HepG2 (cell line): ENCODE results near the gene ZBED3. TPM values are rescaled to one million over a fixed set of nuclear protein-coding genes. Genes with fewer than 3 reads are reported as not detected.

ENCODE experiments used
- BHLHE40 ChIP-seq: IDR thresholded peaks from 2 replicates; pipeline ENCODE4 v1.6.1; 2011; ENCODE audit warnings: low read length, improper control_type of control experiment
- CHD2 ChIP-seq: IDR thresholded peaks from 2 replicates; pipeline ENCODE4 v1.6.1; 2011; ENCODE audit warnings: low read depth, low read length, improper control_type of control experiment
- CREBL2 ChIP-seq: sonication (generic); formaldehyde crosslinking; IDR thresholded peaks from 2 replicates; pipeline ENCODE4 v1.8.1; 2023; ENCODE audit warnings: missing genetic modification reagents, mild to moderate bottlenecking, borderline replicate concordance
- DNMT3B ChIP-seq: conservative IDR thresholded peaks from 2 replicates; pipeline ENCODE4 v1.6.1; 2016; ENCODE audit warnings: missing biosample characterization, control low read depth
- FIP1L1 ChIP-seq: fragments of 200-400 bp; formaldehyde crosslinking; IDR thresholded peaks from 2 replicates; pipeline ENCODE4 v1.6.1; 2018; ENCODE audit warnings: low read depth, mild to moderate bottlenecking, low read length, moderate library complexity, borderline replicate concordance; ENCODE audit not compliant: insufficient read depth
- GATAD2A ChIP-seq: IDR thresholded peaks from 2 replicates; pipeline ENCODE4 v1.6.1; 2016
- GLI4 ChIP-seq: sonication (generic); formaldehyde crosslinking; IDR thresholded peaks from 2 replicates; pipeline ENCODE4 v1.5.1; 2020; ENCODE audit warnings: missing genetic modification reagents, mild to moderate bottlenecking, moderate library complexity, borderline replicate concordance
- HMGXB3 ChIP-seq: sonication (generic); formaldehyde crosslinking; IDR thresholded peaks from 2 replicates; pipeline ENCODE4 v1.4.0; 2020; ENCODE audit warnings: missing genetic modification reagents, borderline replicate concordance
- IRF9 ChIP-seq: sonication (generic); formaldehyde crosslinking; IDR thresholded peaks from 2 replicates; pipeline ENCODE4 v1.8.0; 2022; ENCODE audit warnings: missing genetic modification reagents, mild to moderate bottlenecking, borderline replicate concordance
- KDM1A ChIP-seq: IDR thresholded peaks from 2 replicates; pipeline ENCODE4 v1.6.1; 2016; ENCODE audit warnings: missing compliant biosample characterization
- MIER3 ChIP-seq: IDR thresholded peaks from 2 replicates; pipeline ENCODE4 v1.6.1; 2016; ENCODE audit warnings: missing compliant biosample characterization, borderline replicate concordance
- MTF1 ChIP-seq: sonication (generic); formaldehyde crosslinking; IDR thresholded peaks from 2 replicates; pipeline ENCODE4 v1.5.0; 2020; ENCODE audit warnings: missing genetic modification reagents
- SCMH1 ChIP-seq: sonication (generic); formaldehyde crosslinking; IDR thresholded peaks from 2 replicates; pipeline ENCODE4 v1.9.0; 2021; ENCODE audit warnings: missing genetic modification reagents, mild to moderate bottlenecking, borderline replicate concordance
- ZNF609 ChIP-seq: sonication (generic); formaldehyde crosslinking; IDR thresholded peaks from 2 replicates; pipeline ENCODE4 v1.4.0; 2020; ENCODE audit warnings: mild to moderate bottlenecking, missing genetic modification reagents, borderline replicate concordance
- ZNF614 ChIP-seq: IDR thresholded peaks from 2 replicates; pipeline ENCODE4 v1.6.1; 2018; ENCODE audit warnings: missing biosample characterization, missing genetic modification reagents, inconsistent platforms, borderline replicate concordance
- ZNF747 ChIP-seq: sonication (generic); formaldehyde crosslinking; IDR thresholded peaks from 2 replicates; pipeline ENCODE4 v1.8.1; 2023; ENCODE audit warnings: missing genetic modification reagents, mild to moderate bottlenecking, borderline replicate concordance
- ZNF883 ChIP-seq: sonication (generic); formaldehyde crosslinking; IDR thresholded peaks from 2 replicates; pipeline ENCODE4 v1.5.1; 2020; ENCODE audit warnings: mild to moderate bottlenecking, missing genetic modification reagents; ENCODE audit errors: not compliant biosample characterization
- polyA plus RNA-seq, 8 experiments: library from polyadenylated mRNA; depleted of rRNA in 3 of 8; stranded (reverse) in 7 of 8; unstranded in 1 of 8; fragments of >200 nt; fragmentation: Illumina TruSeq in 4 of 8; extraction: Trizol in 4 of 8; gene quantifications; 2 replicates each; pipeline versions ENCODE4 v1.2.1 to v1.2.3, GENCODE V29; 2011 to 2016; ENCODE audit warnings: low read depth in 4 of 8, missing spikeins in 1 of 8, mixed read lengths in 1 of 8; ENCODE audit not compliant: insufficient read depth in 1 of 8
- total RNA-seq, 5 experiments: library from RNA; depleted of rRNA; stranded (reverse); fragments of >200 nt; fragmentation: Illumina TruSeq; extraction: Trizol; gene quantifications; 2 replicates each; pipeline ENCODE4 v1.2.3, GENCODE V29; 2016; ENCODE audit warnings: low read depth in 1 of 5

The ZBED3 gene
- total and polyA plus RNA-seq, 2 of the 13 experiments (the other 11 are each of a cell fraction or from before 2014, with no cell fraction given): 2.3 to 8.1 TPM

- TF ChIP-seq KDM1A (CRISPR knock-in tag): no peak
- peak; percentile 86 for TF ChIP-seq HMGXB3 (CRISPR knock-in tag)
- no peak for TF ChIP-seq FIP1L1
- peak; percentile 71 for TF ChIP-seq GATAD2A
- peak; percentile 51; the same call in 1 of the 2 replicates for TF ChIP-seq GLI4 (CRISPR knock-in tag)
- peak; percentile 69 for TF ChIP-seq ZNF609 (CRISPR knock-in tag)
- TF ChIP-seq CREBL2: peak; percentile 15; the same call in 1 of the 2 replicates
- TF ChIP-seq CHD2: 0 out of 2 replicates have a peak, but pooled peaks have one; percentile 8
- peak; percentile 53; the same call in 1 of the 2 replicates for TF ChIP-seq IRF9 (CRISPR knock-in tag)
- peak; percentile 60; the same call in 1 of the 2 replicates for TF ChIP-seq ZNF747 (CRISPR knock-in tag)
- TF ChIP-seq MTF1: 0 out of 2 replicates have a peak, but pooled peaks have one; percentile 41
- peak; percentile 74; the same call in 1 of the 2 replicates for TF ChIP-seq BHLHE40
- TF ChIP-seq ZNF883 (CRISPR knock-in tag): peak; percentile 70
- peak; percentile 71 for TF ChIP-seq DNMT3B (CRISPR knock-in tag)
- TF ChIP-seq MIER3 (CRISPR knock-in tag): peak; percentile 56; the same call in 1 of the 2 replicates
- no peak for TF ChIP-seq SCMH1
- TF ChIP-seq ZNF614 (CRISPR knock-in tag): no peak; the same call in 1 of the 2 replicates
These were observed 56.7 kb downstream of the ZBED3 start, which contains the start of gene AGGF1 (continued) for GRCh38 chr5:77030097-77031071.
